Melanocyte of skin (primary cell): ENCODE data around the gene ANKS4B. TPM values are rescaled to one million over a fixed set of nuclear protein-coding genes. Genes with fewer than 3 reads are reported as not detected.

Source experiments
- total RNA-seq, 2 donors: library from RNA; depleted of rRNA; stranded (reverse); fragments of >200 nt; gene quantifications; 2 replicates each; pipeline ENCODE4 v1.2.3, GENCODE V29; 2012

ANKS4B gene
- not detected for total RNA-seq

GRCh38 chr16:21233521-21234150 lies at the start of gene ANKS4B:
Gene ANKS4B, plus strand, starts transcription at chr16:21233699. Its CDS starts 39 bp downstream, at chr16:21233738.

GRCh38 chr16:21211486-21211885 lies 22.0 kb upstream of the ANKS4B start, which contains the start of gene ZP2:
Gene ZP2, minus strand, starts transcription at chr16:21211574. Its CDS starts 27 bp downstream, at chr16:21211547.

GRCh38 chr16:21277927-21278706 lies 44.6 kb downstream of the ANKS4B start, which contains the start of gene CRYM:
Gene CRYM, minus strand, starts transcription at chr16:21278290. Its CDS starts 39 bp downstream, at chr16:21278251.

Other genes with a start within 250 kb of the ANKS4B start
- gene DNAH3, start 82.9 kb upstream of the ANKS4B start, total RNA-seq: under 1 TPM in 1 of 2 donors, not detected in 1; under 0.01 TPM
- gene LDAF1, start 75.0 kb upstream of the ANKS4B start, total RNA-seq: 10 to 100 TPM; 23.7 to 39.3 TPM
- not detected for gene ZP2, start 22.1 kb upstream of the ANKS4B start, total RNA-seq
- 1 to 10 TPM in 1 of 2 donors, under 1 TPM in 1; 0.67 to 1.4 TPM for gene CRYM, start 44.6 kb downstream of the ANKS4B start, total RNA-seq